HG03103 (cell line): Measurements from ENCODE around the gene GPER1.

Experiments used
- ATAC-seq: cut with Tn5 transposase; IDR thresholded peaks from one replicate; pipeline ENCODE4 v1.9.1; 2021; ENCODE audit warnings: low read depth; ENCODE audit not compliant: unreplicated experiment

The GPER1 gene

DNA sequence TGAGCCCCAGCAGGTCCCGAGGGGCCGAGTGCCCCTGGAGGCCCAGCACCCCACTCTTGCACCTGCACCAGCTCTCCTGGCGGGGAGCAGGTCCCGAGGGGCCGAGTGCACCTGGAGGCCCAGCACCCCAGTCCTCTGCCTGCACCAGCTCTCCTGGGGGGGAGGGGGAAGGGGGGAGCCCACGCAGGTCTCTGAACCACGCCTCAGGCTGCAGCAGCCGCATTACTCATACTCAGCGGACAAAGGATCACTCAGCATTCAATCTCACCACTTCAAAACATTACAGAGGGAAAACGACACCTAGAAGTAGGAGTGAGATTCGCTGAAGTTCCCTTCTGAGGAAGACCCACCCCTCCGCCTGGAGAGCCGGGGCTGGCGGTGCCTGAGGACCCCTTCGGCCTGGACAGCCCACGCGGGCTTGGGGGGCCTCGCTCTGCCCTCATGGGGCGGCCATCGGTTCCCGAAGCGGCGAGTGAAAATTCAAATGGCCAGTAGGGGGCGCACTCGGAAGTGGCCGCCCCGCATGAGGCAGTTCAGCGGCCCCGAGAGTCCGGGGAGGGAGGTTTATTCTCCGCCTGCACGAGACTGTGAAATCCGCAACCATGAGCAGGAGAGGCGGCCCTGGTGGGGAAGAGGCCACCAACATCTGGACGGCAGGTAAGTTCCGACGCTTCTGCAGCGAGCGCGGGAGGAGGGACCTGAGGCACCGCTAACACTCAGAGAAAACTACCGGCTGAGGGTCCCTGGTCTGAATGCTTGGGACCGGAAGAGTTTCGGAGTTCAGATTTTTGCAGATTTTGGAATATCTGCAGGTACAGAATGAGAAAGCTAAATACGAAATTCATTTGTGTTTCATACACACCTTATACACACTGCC is 1.1 kb upstream of the GPER1 start:
- peak; percentile 65 for ATAC-seq

- no peak for ATAC-seq
These were observed 473 bp upstream of the GPER1 start for GRCh38 chr7:1087465-1087814.

- ATAC-seq, result no peak
These were observed 2.3 kb downstream of the GPER1 start for GRCh38 chr7:1090236-1090635.

- ATAC-seq, result no peak
These were observed 3.1 kb downstream of the GPER1 start for GRCh38 chr7:1090686-1091643.

- no peak for ATAC-seq
These were observed 3.7 kb downstream of the GPER1 start for GRCh38 chr7:1091644-1092027.

DNA sequence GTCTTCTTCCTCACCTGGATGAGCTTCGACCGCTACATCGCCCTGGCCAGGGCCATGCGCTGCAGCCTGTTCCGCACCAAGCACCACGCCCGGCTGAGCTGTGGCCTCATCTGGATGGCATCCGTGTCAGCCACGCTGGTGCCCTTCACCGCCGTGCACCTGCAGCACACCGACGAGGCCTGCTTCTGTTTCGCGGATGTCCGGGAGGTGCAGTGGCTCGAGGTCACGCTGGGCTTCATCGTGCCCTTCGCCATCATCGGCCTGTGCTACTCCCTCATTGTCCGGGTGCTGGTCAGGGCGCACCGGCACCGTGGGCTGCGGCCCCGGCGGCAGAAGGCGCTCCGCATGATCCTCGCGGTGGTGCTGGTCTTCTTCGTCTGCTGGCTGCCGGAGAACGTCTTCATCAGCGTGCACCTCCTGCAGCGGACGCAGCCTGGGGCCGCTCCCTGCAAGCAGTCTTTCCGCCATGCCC is 4.3 kb downstream of the GPER1 start:
- no peak for ATAC-seq

DNA sequence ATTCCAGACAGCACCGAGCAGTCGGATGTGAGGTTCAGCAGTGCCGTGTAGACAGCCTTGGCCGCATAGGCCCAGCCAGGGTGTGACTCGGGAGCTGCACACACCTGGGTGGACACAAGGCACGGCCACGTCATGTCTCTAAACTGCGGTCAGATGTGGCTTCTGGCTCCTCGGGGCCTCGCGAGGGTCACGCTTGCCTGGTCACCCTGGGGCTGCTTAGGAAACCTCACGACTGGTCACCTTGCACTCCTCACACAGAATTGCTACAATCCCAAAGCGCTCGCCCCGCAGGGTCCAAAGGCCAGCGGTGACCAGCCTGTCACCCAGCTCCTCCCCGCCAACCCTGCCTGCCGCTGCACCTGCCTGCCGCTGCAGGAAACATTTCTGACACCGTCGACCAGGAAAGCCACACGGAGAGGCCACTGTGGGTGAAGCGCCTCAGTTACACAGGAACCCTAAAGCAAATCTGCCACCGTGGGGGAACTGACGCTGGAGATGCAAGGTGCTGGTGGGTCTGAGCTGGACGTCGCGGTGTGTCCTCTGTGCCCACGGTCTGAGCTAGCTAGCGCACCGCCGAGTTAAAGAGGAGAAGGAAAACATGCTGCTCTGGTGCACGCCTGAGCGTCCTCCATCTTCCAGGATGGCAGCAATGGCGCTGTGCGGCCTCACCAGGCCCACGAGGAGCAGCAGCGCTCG is 5.0 kb downstream of the GPER1 start:
- ATAC-seq, result no peak

DNA sequence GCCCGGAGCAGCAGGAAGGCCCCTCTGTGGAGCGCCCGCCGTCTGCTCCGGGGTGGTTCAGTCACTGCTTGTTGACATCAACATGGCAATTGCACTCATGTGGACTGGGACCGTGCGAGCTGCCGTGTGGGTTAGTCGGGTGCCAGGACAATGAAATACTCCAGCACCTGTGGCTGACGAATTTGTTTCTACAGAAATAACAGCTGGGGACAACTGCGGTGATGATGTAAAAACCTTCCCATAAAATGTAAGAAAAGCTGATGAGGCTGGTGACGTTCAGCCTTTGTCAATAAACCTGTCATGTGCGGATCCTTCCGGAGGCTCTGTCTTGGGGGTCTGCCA is 5.6 kb downstream of the GPER1 start:
- no peak for ATAC-seq

GRCh38 chr7:1093916-1094508 is 6.1 kb downstream of the GPER1 start:
- ATAC-seq, result no peak

GRCh38 chr7:1094870-1095269 is 7.0 kb downstream of the GPER1 start:
- ATAC-seq, result no peak

GRCh38 chr7:1095621-1096155 is 7.8 kb downstream of the GPER1 start:
- ATAC-seq, result no peak

DNA sequence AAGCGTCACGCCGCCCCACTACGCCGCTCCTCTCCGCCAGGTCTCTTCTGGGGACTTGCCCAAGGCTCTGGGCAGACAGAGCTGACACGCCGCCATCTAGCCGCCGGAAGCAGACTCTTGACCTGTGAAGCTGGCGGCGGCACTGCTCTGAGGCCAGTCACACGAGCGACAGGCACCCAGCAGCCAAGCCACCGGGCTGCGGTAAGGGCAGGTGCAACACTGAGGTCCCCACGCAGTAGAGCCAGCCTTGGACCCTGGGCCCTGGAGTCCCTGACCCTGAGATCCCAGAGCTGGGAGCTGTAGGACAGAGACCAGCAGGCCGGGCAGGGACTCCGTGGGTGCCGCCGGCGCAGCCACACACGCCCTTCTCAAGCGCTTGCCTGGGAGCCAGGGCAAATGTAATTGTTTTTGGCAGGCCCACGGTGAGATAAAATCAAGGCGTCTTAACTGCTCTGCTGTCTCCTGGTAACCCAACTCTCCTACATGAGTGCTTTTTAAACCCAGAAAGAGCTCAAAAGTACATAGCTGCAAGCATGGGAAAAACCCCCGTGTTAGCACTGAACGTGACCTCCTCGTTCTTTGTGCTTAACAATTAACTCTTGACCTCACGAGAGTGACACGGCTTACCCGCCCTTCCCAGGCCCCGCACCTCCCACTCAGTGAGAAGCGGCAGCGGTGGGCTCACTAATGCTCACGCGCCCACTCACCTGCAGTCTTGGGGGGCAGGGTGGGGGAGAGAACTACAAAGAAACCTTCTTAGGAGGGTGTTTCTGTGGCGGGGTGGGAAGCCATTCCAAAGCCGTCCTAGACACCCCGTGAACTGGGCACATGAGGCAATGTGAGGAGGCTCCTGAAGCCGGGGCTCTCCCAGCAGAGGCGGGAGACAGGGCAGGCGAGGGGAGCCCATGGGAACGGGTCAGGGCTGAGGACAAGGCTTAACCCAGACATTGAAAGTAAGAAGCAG is 8.5 kb downstream of the GPER1 start:
- no peak for ATAC-seq

GRCh38 chr7:1097120-1097504 is 9.2 kb downstream of the GPER1 start:
- ATAC-seq, result no peak

- no peak for ATAC-seq
These were observed 10.6 kb downstream of the GPER1 start for GRCh38 chr7:1098243-1099153.

DNA sequence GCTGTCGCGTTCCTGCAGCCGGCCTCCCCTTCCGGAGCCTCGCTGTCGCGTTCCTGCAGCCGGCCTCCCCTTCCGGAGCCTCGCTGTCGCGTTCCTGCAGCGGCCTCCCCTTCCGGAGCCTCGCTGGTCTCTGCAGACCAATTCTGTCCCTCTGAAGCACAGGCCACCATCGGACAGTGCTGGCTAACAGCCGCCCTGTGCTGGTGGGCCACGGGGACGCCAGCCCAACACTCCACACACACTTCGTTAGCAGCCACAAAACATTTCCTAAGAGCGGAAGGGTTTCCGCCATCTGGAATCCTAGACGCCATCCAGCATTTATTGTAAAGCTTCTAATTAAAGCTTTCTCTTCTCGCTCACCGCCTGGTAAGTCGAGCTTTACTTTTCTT is 11.2 kb downstream of the GPER1 start:
- ATAC-seq, result no peak

GRCh38 chr7:1099637-1100036 is 11.7 kb downstream of the GPER1 start:
- ATAC-seq, result no peak

- ATAC-seq, result no peak
These were observed 12.5 kb downstream of the GPER1 start for GRCh38 chr7:1100386-1100785.

GRCh38 chr7:1100834-1101562 is 13.1 kb downstream of the GPER1 start:
- ATAC-seq, result no peak
